Large intestine (tissue), 3 donors: ENCODE measurements around the gene SLC37A4. TPM values are rescaled to one million over a fixed set of nuclear protein-coding genes. Genes with fewer than 3 reads are reported as not detected.

Experiments
- DNase-seq, 2 donors: peaks; one replicate each; pipeline versions ENCODE4 v3.0.0 to v3.0.0-alpha.2; 2013
- H3K27ac ChIP-seq: one replicate; pipeline ENCODE4 v1.5.1; 2013; ENCODE audit warnings: low read length
- H3K27me3 ChIP-seq: 2 replicates; pipeline ENCODE4 v1.6.1; 2013; ENCODE audit warnings: low read length; ENCODE audit not compliant: control insufficient read depth, insufficient read depth
- H3K36me3 ChIP-seq: 2 replicates; pipeline ENCODE4 v1.6.1; 2013; ENCODE audit warnings: low read length; ENCODE audit not compliant: control insufficient read depth, insufficient read depth
- H3K4me1 ChIP-seq: one replicate; pipeline ENCODE4 v1.6.1; 2013; ENCODE audit warnings: low read length; ENCODE audit not compliant: control insufficient read depth, insufficient read depth
- H3K4me3 ChIP-seq: one replicate; pipeline ENCODE4 v1.5.1; 2013; ENCODE audit warnings: low read length
- H3K9me3 ChIP-seq: one replicate; pipeline ENCODE4 v1.6.1; 2013; ENCODE audit warnings: mild to moderate bottlenecking, low read depth, low read length, moderate library complexity; ENCODE audit not compliant: control insufficient read depth
- WGBS: methylation state at CpG from one replicate; pipeline ENCODE4 v1.1.5; 2013; ENCODE audit warnings: low lambda C conversion rate; ENCODE audit not compliant: insufficient coverage; 5-methylcytosine and 5-hydroxymethylcytosine counted together
- polyA plus RNA-seq: library from polyadenylated mRNA; unstranded; fragments of 120-200 nt; gene quantifications from one replicate; pipeline ENCODE4 v1.2.1, GENCODE V29; 2013

The SLC37A4 gene
- polyA plus RNA-seq, 1 donor = 192 TPM

DNA sequence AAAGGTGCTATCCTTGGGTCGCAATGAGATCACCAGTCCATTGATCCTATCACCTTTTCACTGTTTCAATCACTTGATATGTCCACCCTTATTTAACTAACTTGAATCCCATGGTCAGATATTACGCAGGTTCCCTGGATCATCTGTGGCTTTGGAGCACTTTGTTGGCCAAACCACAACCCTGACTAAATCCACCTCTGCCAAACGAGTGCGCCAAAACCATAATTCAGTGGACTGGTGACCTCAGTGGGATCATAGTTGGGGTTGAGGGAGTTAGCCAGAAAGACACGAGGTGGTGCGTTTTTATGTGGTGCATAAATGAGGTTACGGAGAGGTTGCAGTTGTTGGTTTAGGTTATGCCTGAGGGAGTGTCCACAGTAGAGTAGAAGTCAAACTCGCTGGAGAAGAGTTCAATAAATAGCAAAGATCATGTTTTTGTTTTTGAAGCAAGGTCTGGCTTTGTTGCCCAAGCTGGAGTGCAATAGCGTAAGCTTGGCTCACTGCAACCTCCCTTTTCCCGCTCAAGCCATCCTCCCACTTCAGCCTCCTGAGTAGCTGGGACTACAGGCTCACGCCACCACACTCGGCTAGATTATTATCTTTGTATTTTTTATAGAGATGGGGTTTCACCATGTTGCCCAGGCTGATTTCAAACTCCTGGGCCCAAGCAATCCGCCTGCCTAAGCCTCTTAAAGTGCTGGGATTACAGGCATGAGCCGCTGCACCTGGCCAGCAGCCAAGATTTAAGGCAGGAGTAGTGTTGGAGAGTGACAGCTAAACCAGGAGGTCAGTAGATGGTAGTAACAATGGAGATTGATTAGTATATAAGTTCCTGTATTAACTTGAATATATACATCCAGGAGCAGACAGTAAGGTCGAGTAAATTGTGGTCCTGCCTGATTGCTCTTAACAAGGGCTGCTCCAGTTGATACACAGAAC, 54.6 kb downstream of the SLC37A4 start:
- Histone ChIP-seq H3K36me3 (no peaks in the 10 kb centered on the region), H3K9me3 (peaks cover 3% of the 10 kb centered on the region), H3K4me3 (no peak overlapping the region), H3K27me3 (peaks cover 7% of the 10 kb centered on the region), H3K4me1 (peaks cover 18% of the 10 kb centered on the region), H3K27ac (no peak overlapping the region)
- WGBS = no CpG with 5 or more reads among the region's 15 CpGs
- DNase-seq = no peak

Other genes starting within 250 kb of the SLC37A4 start
- 71.9 TPM for gene DDX6, start 239.7 kb downstream of the SLC37A4 start, polyA plus RNA-seq
- 0.07 TPM for gene CXCR5, start 147.0 kb downstream of the SLC37A4 start, polyA plus RNA-seq
- 28.4 TPM for gene BCL9L, start 105.0 kb downstream of the SLC37A4 start, polyA plus RNA-seq
- gene UPK2, start 74.6 kb downstream of the SLC37A4 start, polyA plus RNA-seq = 0.10 TPM
- 0.04 TPM for gene FOXR1, start 59.1 kb downstream of the SLC37A4 start, polyA plus RNA-seq
- 35.0 TPM for gene CENATAC, start 32.7 kb downstream of the SLC37A4 start, polyA plus RNA-seq
- gene RPS25, start 12.5 kb downstream of the SLC37A4 start, polyA plus RNA-seq = 1,295 TPM
- 87.9 TPM for gene TRAPPC4, start 12.1 kb downstream of the SLC37A4 start, polyA plus RNA-seq
- 83.1 TPM for gene HYOU1, start 26.3 kb upstream of the SLC37A4 start, polyA plus RNA-seq
- gene VPS11, start 36.9 kb upstream of the SLC37A4 start, polyA plus RNA-seq = 50.4 TPM
- gene HMBS, start 54.0 kb upstream of the SLC37A4 start, polyA plus RNA-seq = 25.3 TPM
- 51.1 TPM for gene DPAGT1, start 71.0 kb upstream of the SLC37A4 start, polyA plus RNA-seq
- 18.1 TPM for gene C2CD2L, start 76.5 kb upstream of the SLC37A4 start, polyA plus RNA-seq
- gene HINFP, start 90.7 kb upstream of the SLC37A4 start, polyA plus RNA-seq = 40.2 TPM
- 1.2 TPM for gene ABCG4, start 118.2 kb upstream of the SLC37A4 start, polyA plus RNA-seq
- gene NLRX1, start 137.8 kb upstream of the SLC37A4 start, polyA plus RNA-seq = 10.4 TPM
- gene NHERF4, start 154.6 kb upstream of the SLC37A4 start, polyA plus RNA-seq = 64.1 TPM
- gene CBL, start 175.5 kb upstream of the SLC37A4 start, polyA plus RNA-seq = 12.7 TPM